MM.1S (cell line): ENCODE measurements around the gene E2F6.

Experiments used
- CTCF ChIP-seq: fragments of 300-600 bp; sonication (generic); IDR thresholded peaks from 2 replicates; pipeline ENCODE4 v1.5.1; 2016; ENCODE audit warnings: antibody characterized with exemption, low read length, mixed read lengths
- EZH2 ChIP-seq: fragments of 300-600 bp; sonication (generic); optimal IDR thresholded peaks from 2 replicates; pipeline ENCODE3; 2017; ENCODE audit warnings: low read depth, mild to moderate bottlenecking, antibody characterized with exemption, low read length, mixed read lengths
- EZH2phosphoT487 ChIP-seq: fragments of 300-600 bp; sonication (generic); IDR thresholded peaks from 2 replicates; pipeline ENCODE4 v1.6.1; 2018; ENCODE audit warnings: antibody characterized with exemption, low read length

DNA sequence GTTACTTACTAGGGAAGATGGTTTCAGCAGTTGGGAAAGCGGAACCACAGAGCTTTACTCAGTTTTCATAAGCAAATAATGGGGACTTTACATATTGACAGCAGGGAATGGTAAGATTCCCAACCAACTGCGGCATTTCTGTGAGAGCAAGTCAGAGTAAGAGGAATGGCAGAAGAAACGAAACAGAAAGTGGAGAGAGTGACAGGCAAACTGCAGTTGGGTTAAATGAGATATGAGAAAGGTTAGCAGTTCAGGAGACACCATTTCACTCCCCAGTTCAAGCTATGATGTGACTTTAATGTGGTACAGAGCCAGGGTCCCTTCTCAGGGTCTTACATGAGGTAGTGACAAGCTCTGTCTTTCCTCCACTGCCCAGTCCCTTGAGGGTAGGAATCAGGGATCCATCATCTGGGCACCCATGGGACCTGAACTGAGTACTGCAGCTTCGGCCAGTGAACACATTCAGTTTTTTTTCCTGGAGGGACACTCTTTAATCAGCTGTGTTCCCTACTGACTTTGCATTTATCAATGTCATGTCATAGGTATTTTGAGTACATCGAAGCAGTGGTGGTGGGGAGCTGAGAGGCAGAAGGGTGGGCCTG, 34.8 kb upstream of the E2F6 start:
- TF ChIP-seq CTCF = no peak
- no peak for TF ChIP-seq EZH2phosphoT487
- TF ChIP-seq EZH2 = no peak
